H1 (cell line): ENCODE data around the gene ZYX. TPM values are rescaled to one million over a fixed set of nuclear protein-coding genes. Genes with fewer than 3 reads are reported as not detected.

Experiments used
- CTCF ChIA-PET: fragments of 300-600 bp; sonication (Branson Sonifier 250); formaldehyde crosslinking; loops from one replicate; lab custom pipeline; 2021; ENCODE audit not compliant: partially characterized antibody; lab: Charles Lee
- POLR2A ChIA-PET: fragments of 300-600 bp; sonication (Branson Sonifier 250); formaldehyde crosslinking; loops from one replicate; lab custom pipeline; 2021; ENCODE audit warnings: inconsistent platforms; ENCODE audit not compliant: partially characterized antibody; lab: Charles Lee
- DNase-seq, 2 experiments: peaks; one replicate each; pipeline versions ENCODE4 v3.0.0 to v3.0.0-alpha.2; 2010 to 2022; ENCODE audit warnings: low spot score in 2 of 2, low read depth in 1 of 2, mixed read lengths in 1 of 2
- FAIRE-seq: peaks from 2 replicates; lab custom pipeline; 2011; peaks lifted over from hg19 to GRCh38; lab: Jason Lieb, UNC
- H2AFZ ChIP-seq: 2 replicates; pipeline ENCODE4 v1.8.1; 2012; ENCODE audit warnings: low read length, inconsistent platforms
- H2AK5ac ChIP-seq: 2 replicates; pipeline ENCODE4 v1.6.1; 2013; ENCODE audit warnings: low read depth, low read length
- H2BK120ac ChIP-seq: replicated peaks from 2 replicates; pipeline ENCODE3; 2013; ENCODE audit warnings: low read depth, low read length, inconsistent platforms
- H2BK12ac ChIP-seq: 2 replicates; pipeline ENCODE4 v1.6.1; 2013; ENCODE audit warnings: low read depth, low read length
- H2BK15ac ChIP-seq: 2 replicates; pipeline ENCODE4 v1.6.1; 2013; ENCODE audit warnings: low read length
- H2BK20ac ChIP-seq: 2 replicates; pipeline ENCODE4 v1.6.1; 2013; ENCODE audit warnings: low read length
- H2BK5ac ChIP-seq: 2 replicates; pipeline ENCODE4 v1.6.1; 2013; ENCODE audit warnings: low read depth, low read length
- H3K14ac ChIP-seq: 2 replicates; pipeline ENCODE4 v1.6.1; 2013; ENCODE audit warnings: inconsistent platforms; ENCODE audit not compliant: insufficient read length
- H3K18ac ChIP-seq: 2 replicates; pipeline ENCODE4 v1.6.1; 2013; ENCODE audit warnings: low read length; ENCODE audit errors: extremely low read depth
- H3K23ac ChIP-seq: 2 replicates; pipeline ENCODE4 v1.6.1; 2013; ENCODE audit warnings: inconsistent platforms; ENCODE audit not compliant: insufficient read length
- H3K23me2 ChIP-seq: 2 replicates; pipeline ENCODE4 v1.6.1; 2013; ENCODE audit warnings: low read depth, low read length
- H3K27ac ChIP-seq: 2 replicates; pipeline ENCODE4 v1.6.1; 2011; ENCODE audit warnings: low read depth, low read length, inconsistent platforms
- H3K27me3 ChIP-seq, 4 experiments: replicated peaks in 1 of 4; 1 replicate in 1 of 4; 2 replicates in 3 of 4; pipeline versions ENCODE4 v1.6.1 to v1.8.1; 2011 to 2013; ENCODE audit warnings: low read length in 3 of 4, mild to moderate bottlenecking in 3 of 4, inconsistent platforms in 2 of 4, mixed read lengths in 2 of 4, moderate library complexity in 1 of 4; ENCODE audit not compliant: control insufficient read depth in 3 of 4, insufficient read depth in 3 of 4; ENCODE audit errors: extremely low read depth in 1 of 4
- H3K36me3 ChIP-seq, 4 experiments: 2 replicates each; pipeline versions ENCODE4 v1.6.1 to v1.8.1; 2011 to 2013; ENCODE audit warnings: mild to moderate bottlenecking in 4 of 4, low read length in 3 of 4, moderate library complexity in 2 of 4, control low read depth in 1 of 4, inconsistent platforms in 1 of 4; ENCODE audit not compliant: insufficient read depth in 4 of 4, control insufficient read depth in 2 of 4
- H3K4ac ChIP-seq: replicated peaks from 2 replicates; pipeline ENCODE3; 2013; ENCODE audit warnings: low read length, low read depth, mixed read lengths, inconsistent platforms; ENCODE audit not compliant: insufficient read length
- H3K4me1 ChIP-seq, 4 experiments: replicated peaks in 1 of 4; 1 replicate in 1 of 4; 2 replicates in 3 of 4; pipeline versions ENCODE4 v1.6.1 to v1.8.1; 2011 to 2013; ENCODE audit warnings: low read length in 3 of 4, inconsistent platforms in 2 of 4, mixed read lengths in 1 of 4; ENCODE audit not compliant: insufficient read depth in 4 of 4, control insufficient read depth in 3 of 4
- H3K4me2 ChIP-seq, 2 experiments: 2 replicates each; pipeline versions ENCODE4 v1.6.1 to v1.8.1; 2011 to 2013; ENCODE audit warnings: low read depth in 2 of 2, low read length in 2 of 2, control low read depth in 1 of 2, inconsistent platforms in 1 of 2, mild to moderate bottlenecking in 1 of 2; ENCODE audit not compliant: insufficient read depth in 1 of 2
- H3K4me3 ChIP-seq, 4 experiments: fragments of 200-600, 300-600 bp in 1 of 4; sonication (generic), shearing (Covaris generic), sonication (Bioruptor Twin) in 1 of 4; 2 replicates each; pipeline versions ENCODE4 v1.5.1 to v1.8.1; 2011 to 2016; ENCODE audit warnings: low read length in 4 of 4, low read depth in 3 of 4, control low read depth in 2 of 4, inconsistent platforms in 2 of 4, mild to moderate bottlenecking in 2 of 4, mixed read lengths in 1 of 4, moderate library complexity in 1 of 4; ENCODE audit not compliant: insufficient read depth in 2 of 4; ENCODE audit errors: extremely low read depth in 1 of 4
- H3K56ac ChIP-seq: replicated peaks from 2 replicates; pipeline ENCODE3; 2013; ENCODE audit warnings: low read depth, mild to moderate bottlenecking, mixed read lengths, low read length, inconsistent platforms; ENCODE audit not compliant: insufficient read length
- H3K79me1 ChIP-seq: 2 replicates; pipeline ENCODE4 v1.6.1; 2013; ENCODE audit warnings: low read depth, low read length, control low read depth
- H3K79me2 ChIP-seq, 2 experiments: 2 replicates each; pipeline versions ENCODE4 v1.6.1 to v1.8.1; 2012 to 2013; ENCODE audit warnings: low read length in 2 of 2, mild to moderate bottlenecking in 2 of 2, inconsistent platforms in 1 of 2; ENCODE audit not compliant: insufficient read depth in 2 of 2, control insufficient read depth in 1 of 2
- H3K9ac ChIP-seq, 4 experiments: replicated peaks in 1 of 4; 1 replicate in 1 of 4; 2 replicates in 3 of 4; pipeline versions ENCODE4 v1.6.1 to v1.8.1; 2011 to 2013; ENCODE audit warnings: low read depth in 3 of 4, low read length in 3 of 4, control low read depth in 2 of 4, mild to moderate bottlenecking in 2 of 4, moderate library complexity in 2 of 4, inconsistent platforms in 1 of 4; ENCODE audit errors: extremely low read depth in 1 of 4
- H3K9me3 ChIP-seq, 2 experiments: 2 replicates each; pipeline versions ENCODE4 v1.6.1 to v1.8.1; 2012 to 2013; ENCODE audit warnings: mild to moderate bottlenecking in 2 of 2, moderate library complexity in 2 of 2, control low read depth in 1 of 2, inconsistent platforms in 1 of 2, low read depth in 1 of 2, low read length in 1 of 2, mixed read lengths in 1 of 2; ENCODE audit not compliant: insufficient read depth in 2 of 2
- H4K20me1 ChIP-seq, 2 experiments: replicated peaks in 1 of 2; 2 replicates each; pipeline versions ENCODE3 to v1.8.1; 2011 to 2013; ENCODE audit warnings: inconsistent platforms in 2 of 2, low read length in 2 of 2, mild to moderate bottlenecking in 1 of 2; ENCODE audit not compliant: insufficient read depth in 2 of 2, control insufficient read depth in 1 of 2
- H4K5ac ChIP-seq: 2 replicates; pipeline ENCODE4 v1.6.1; 2013; ENCODE audit warnings: low read length, low read depth, mixed read lengths, inconsistent platforms; ENCODE audit not compliant: insufficient read length
- H4K8ac ChIP-seq: 2 replicates; pipeline ENCODE4 v1.8.0; 2013; ENCODE audit warnings: mild to moderate bottlenecking, moderate library complexity, low read length, inconsistent platforms; ENCODE audit not compliant: insufficient read depth; ENCODE audit errors: extremely low read depth
- H4K91ac ChIP-seq: replicated peaks from 2 replicates; pipeline ENCODE3; 2013; ENCODE audit warnings: low read length, mixed read lengths, inconsistent platforms; ENCODE audit not compliant: insufficient read length
- CBX5 ChIP-seq: fragments of 300-800, 300-1000 bp; sonication (generic); IDR thresholded peaks from 2 replicates; pipeline ENCODE4 v1.7.1; 2016; ENCODE audit warnings: antibody characterized with exemption, low read length, low read depth
- NANOG ChIP-seq: IDR thresholded peaks from 2 replicates; pipeline ENCODE4 v1.6.1; 2011; ENCODE audit warnings: low read length, low read depth, mild to moderate bottlenecking, inconsistent platforms; ENCODE audit not compliant: insufficient read depth, poor library complexity, severe bottlenecking
- WGBS, 2 experiments: shearing (Covaris generic) in 1 of 2; methylation state at CpG; one replicate each; pipeline versions ENCODE4 v1.1.6 to v1.1.7; 2013 to 2015; ENCODE audit warnings: low lambda C conversion rate in 2 of 2, mixed read lengths in 2 of 2, inconsistent platforms in 1 of 2, low coverage in 1 of 2, missing lambda C conversion rate in 1 of 2; ENCODE audit not compliant: insufficient replicate concordance in 2 of 2, insufficient coverage in 1 of 2, insufficient read length in 1 of 2; ENCODE audit errors: extremely low coverage in 1 of 2, missing lambda C conversion rate in 1 of 2; 5-methylcytosine and 5-hydroxymethylcytosine counted together
- polyA plus RNA-seq, 7 experiments: library from polyadenylated mRNA; depleted of rRNA in 3 of 7; stranded (reverse) in 5 of 7; unstranded in 2 of 7; fragments of >200 nt in 5 of 7; fragments of 200-250 nt in 2 of 7; gene quantifications; 1 replicate in 5 of 7; 2 replicates in 1 of 7; 4 replicates in 1 of 7; pipeline versions ENCODE4 v1.2.1 to v1.2.3, GENCODE V29; 2011 to 2013; ENCODE audit warnings: missing spikeins in 2 of 7, mixed read lengths in 2 of 7
- total RNA-seq: library from RNA; stranded (reverse); fragmentation: NEBNext Ultra II Directional; extraction: Animal tissue kit (Norgen Biotek cat#: 25700); gene quantifications from 2 replicates; pipeline ENCODE4 v1.2.1, GENCODE V29; 2021

ZYX gene
- total and polyA plus RNA-seq, 2 of the 8 experiments (the other 6 are each of a cell fraction or from before 2014, with no cell fraction given), result 40.6 to 159 TPM

GRCh38 chr7:143392875-143393266 lies 11.7 kb downstream of the ZYX start:
- WGBS, 2 experiments, result 99% methylated on average over 6 of the region's 6 CpGs; no CpG with 5 or more reads in 1 of the 2 experiments
- Histone ChIP-seq H4K8ac (no peak overlapping the region), H3K9me3 (no peaks in the 10 kb centered on the region), H4K5ac (no peak overlapping the region), H3K79me2 (no peaks in the 10 kb centered on the region), H3K4me1 (no peaks in the 10 kb centered on the region; a peak in 1 of 7 replicates), H3K9ac (no peak overlapping the region), H3K79me1 (peaks cover 5% of the 10 kb centered on the region), H3K4ac (no peak overlapping the region), H2BK120ac (no peak overlapping the region), H3K27ac (no peak overlapping the region), H3K4me2 (no peak overlapping the region), H2AK5ac (no peak overlapping the region), H3K4me3 (no peak overlapping the region), H3K23me2 (no peaks in the 10 kb centered on the region), H2BK12ac (no peak overlapping the region), H3K23ac (no peak overlapping the region), H2AFZ (no peak overlapping the region), H3K56ac (no peak overlapping the region), H3K36me3 (peaks cover 41 to 94% (median 85%) of the 10 kb centered on the region in 4 experiments), H4K91ac (no peak overlapping the region), H2BK20ac (no peak overlapping the region), H2BK15ac (no peak overlapping the region), H3K18ac (no peak overlapping the region), H2BK5ac (no peak overlapping the region), H3K14ac (no peak overlapping the region), H3K27me3 (no peaks in the 10 kb centered on the region), H4K20me1 (peaks cover 30 to 47% of the 10 kb centered on the region in 2 experiments)
- TF ChIP-seq NANOG (no peak), CBX5 (no peak)
- ChIA-PET POLR2A (interaction anchor here (0.6 to 25.2 kb wide), 9 partner anchors 10 to 517 kb away, joined by 3 to 518 read pairs (median 5); partner anchors contain the start of genes EPHA1, FAM131B and ZYX), CTCF (interaction anchor here (0.5 to 23.5 kb wide), 10 partner anchors 13 to 762 kb away, joined by 3 to 359 read pairs (median 4); partner anchors contain the start of genes CASP2, EPHA1 and ZYX)
- DNase-seq (no peak), FAIRE-seq (no peak)
